ENCODE results near the gene PPM1F.
A peak's percentile ranks its signal among the peaks of the same experiment; 100 is the strongest.

The PPM1F gene

GRCh38 chr22:21938906-21939305, 13.7 kb downstream of the PPM1F start:
- DNase-seq = no peak

- DNase-seq = peak; percentile 93
Measured at GRCh38 chr22:21938071-21938822, 14.4 kb downstream of the PPM1F start.

GRCh38 chr22:21937821-21938070, 14.9 kb downstream of the PPM1F start:
- peak; percentile 93 for DNase-seq

- no peak for DNase-seq
Measured at GRCh38 chr22:21937041-21937820, 15.4 kb downstream of the PPM1F start.

GRCh38 chr22:21936151-21936775, 16.4 kb downstream of the PPM1F start:
- DNase-seq = no peak

GRCh38 chr22:21933910-21934309, 18.7 kb downstream of the PPM1F start:
- no peak for DNase-seq

- DNase-seq = no peak
Measured at GRCh38 chr22:21933413-21933812, 19.2 kb downstream of the PPM1F start.

- DNase-seq = no peak
Measured at GRCh38 chr22:21932347-21932746, 20.3 kb downstream of the PPM1F start.

GRCh38 chr22:21931056-21931455, 21.6 kb downstream of the PPM1F start:
- no peak for DNase-seq

GRCh38 chr22:21929253-21929652, 23.4 kb downstream of the PPM1F start:
- DNase-seq = no peak

GRCh38 chr22:21928048-21928447, 24.6 kb downstream of the PPM1F start:
- DNase-seq = no peak

- DNase-seq = no peak
Measured at GRCh38 chr22:21927174-21927823, 25.3 kb downstream of the PPM1F start.

GRCh38 chr22:21926728-21927127, 25.9 kb downstream of the PPM1F start:
- no peak for DNase-seq

- no peak for DNase-seq
Measured at GRCh38 chr22:21923163-21923561, 29.5 kb downstream of the PPM1F start.

GRCh38 chr22:21922370-21923162, 30.1 kb downstream of the PPM1F start:
- DNase-seq = no peak

GRCh38 chr22:21921729-21922128, 30.9 kb downstream of the PPM1F start:
- DNase-seq = no peak

GRCh38 chr22:21921184-21921721, 31.4 kb downstream of the PPM1F start:
- DNase-seq = no peak

- no peak for DNase-seq
Measured at GRCh38 chr22:21920341-21921183, 32.1 kb downstream of the PPM1F start.

- DNase-seq = no peak
Measured at GRCh38 chr22:21919526-21920307, 32.9 kb downstream of the PPM1F start.

GRCh38 chr22:21918466-21919185, 34.0 kb downstream of the PPM1F start:
- no peak for DNase-seq

Data from amniotic stem cell (primary cell).